SU-DHL-6 (cell line): ENCODE measurements around the gene KAT2B.

Source experiments
- CTCF ChIP-seq: fragments of 200-600 bp; sonication (generic); IDR thresholded peaks from one replicate; pipeline ENCODE4 v1.5.1; 2017; ENCODE audit warnings: antibody characterized with exemption, mild to moderate bottlenecking, low read length, moderate library complexity; ENCODE audit not compliant: insufficient read depth, poor library complexity, severe bottlenecking
- EZH2phosphoT487 ChIP-seq: fragments of 200-600 bp; sonication (generic), shearing (Covaris generic); conservative IDR thresholded peaks from 2 replicates; pipeline ENCODE4 v1.6.1; 2018; ENCODE audit warnings: mild to moderate bottlenecking, antibody characterized with exemption, low read length, moderate library complexity, mixed read lengths

- TF ChIP-seq CTCF = no peak
- TF ChIP-seq EZH2phosphoT487 = no peak
Observed at GRCh38 chr3:20100151-20100550, 59.9 kb downstream of the KAT2B start.
